T-helper 2 cell treated with Interferon-gamma antibody and Interleukin-4, amounts not matched to agents 5 μg/mL and 100 μg/mL, for 36 hours (primary cell): ENCODE measurements around the gene HPS3.
"Not testable (repeated sequence)": the region's sequence is repeated elsewhere in the genome, so short reads cannot be mapped to it uniquely, and the experiment has no call there.

Experiments
- DNase-seq: peaks from one replicate; pipeline ENCODE4 v3.0.0; 2021; ENCODE audit warnings: low spot score
- H3K27ac Mint-ChIP-seq: one replicate; pipeline ENCODE4 v1.8.0; 2021; ENCODE audit warnings: mild to moderate bottlenecking, mixed read lengths
- H3K27me3 Mint-ChIP-seq: one replicate; pipeline ENCODE4 v1.8.0; 2021; ENCODE audit warnings: low read depth, mixed read lengths
- H3K36me3 Mint-ChIP-seq: one replicate; pipeline ENCODE4 v1.8.0; 2021; ENCODE audit warnings: low read depth, mixed read lengths
- H3K4me1 Mint-ChIP-seq: one replicate; pipeline ENCODE4 v1.8.0; 2021; ENCODE audit warnings: low read depth, mixed read lengths
- H3K4me3 Mint-ChIP-seq: one replicate; pipeline ENCODE4 v1.8.0; 2022; ENCODE audit warnings: mild to moderate bottlenecking, moderate library complexity, mixed read lengths
- H3K9me3 Mint-ChIP-seq: one replicate; pipeline ENCODE4 v1.8.0; 2021; ENCODE audit warnings: mixed read lengths

The HPS3 gene

DNA sequence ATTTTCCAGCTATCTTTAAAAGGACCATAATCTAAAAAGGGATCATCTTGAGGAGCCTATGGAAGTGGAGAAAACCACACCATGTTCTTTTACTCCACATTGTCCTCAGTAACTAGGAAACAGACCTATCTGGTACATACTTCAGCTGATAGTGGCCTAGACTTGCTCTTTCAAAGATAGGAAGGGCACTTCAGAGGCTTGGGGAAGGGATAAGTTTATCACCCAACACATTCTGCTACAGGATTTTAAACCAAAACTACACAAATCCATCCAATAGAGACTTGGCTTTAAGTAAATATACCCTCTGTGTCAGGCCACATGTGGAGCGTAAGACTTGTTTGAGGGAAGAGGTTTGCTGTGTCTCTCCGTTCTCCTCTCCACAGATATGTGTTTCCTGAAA, 56.8 kb downstream of the HPS3 start:
- no peak for DNase-seq
- no peaks in the 10 kb centered on the region for H3K9me3 Mint-ChIP-seq
- no peak overlapping the region for H3K27ac Mint-ChIP-seq
- H3K36me3 Mint-ChIP-seq = no peaks in the 10 kb centered on the region
- H3K4me3 Mint-ChIP-seq = no peak overlapping the region
- peaks cover 21% of the 10 kb centered on the region for H3K27me3 Mint-ChIP-seq
- no peaks in the 10 kb centered on the region for H3K4me1 Mint-ChIP-seq

DNA sequence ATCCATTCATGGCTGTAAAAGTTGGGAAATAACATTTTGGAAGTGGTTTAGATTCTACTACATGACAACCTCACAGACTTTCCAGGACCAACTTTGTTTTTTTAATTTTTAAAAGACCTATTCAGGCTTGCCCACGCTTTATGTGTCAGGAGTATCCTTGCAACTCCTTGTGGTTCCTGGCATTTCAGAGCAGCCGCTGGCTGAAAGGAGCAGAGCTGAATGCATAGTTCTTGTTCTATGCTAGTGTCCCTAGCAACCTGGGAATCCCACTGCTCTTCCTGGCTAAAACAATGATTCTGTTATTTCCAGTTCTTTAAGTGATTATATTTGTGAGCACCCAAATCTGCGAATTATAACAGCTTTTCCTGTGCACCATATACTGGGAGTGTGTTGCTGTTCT, 57.3 kb downstream of the HPS3 start:
- H3K9me3 Mint-ChIP-seq = no peaks in the 10 kb centered on the region
- no peaks in the 10 kb centered on the region for H3K4me1 Mint-ChIP-seq
- no peak for DNase-seq
- H3K4me3 Mint-ChIP-seq = no peak overlapping the region
- no peaks in the 10 kb centered on the region for H3K36me3 Mint-ChIP-seq
- no peak overlapping the region for H3K27ac Mint-ChIP-seq
- H3K27me3 Mint-ChIP-seq = peaks cover 21% of the 10 kb centered on the region

DNA sequence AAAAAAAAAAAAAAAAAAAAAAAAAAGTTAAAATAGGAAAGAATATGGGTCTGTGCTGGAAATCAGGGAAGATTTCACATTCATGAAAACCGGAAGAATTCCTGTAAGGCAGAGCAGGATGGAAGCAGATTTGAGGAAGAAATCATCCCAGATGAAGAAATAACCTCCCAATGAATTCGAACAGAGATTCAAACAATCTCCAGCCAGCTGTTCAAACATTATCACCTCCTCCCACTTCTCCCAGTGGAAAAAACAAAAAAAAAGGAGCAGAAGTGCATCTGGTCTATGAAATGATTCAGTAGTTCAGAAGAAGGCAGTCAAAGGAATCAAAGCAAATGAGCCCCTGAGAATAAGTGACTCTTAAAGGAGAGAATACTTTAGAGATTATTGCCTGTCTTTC, 59.1 kb downstream of the HPS3 start:
- DNase-seq = no peak
- Mint-ChIP-seq H3K4me3 (no peak overlapping the region), H3K27me3 (peaks cover 25% of the 10 kb centered on the region), H3K4me1 (no peaks in the 10 kb centered on the region), H3K27ac (no peak overlapping the region), H3K36me3 (no peaks in the 10 kb centered on the region), H3K9me3 (no peaks in the 10 kb centered on the region)

DNA sequence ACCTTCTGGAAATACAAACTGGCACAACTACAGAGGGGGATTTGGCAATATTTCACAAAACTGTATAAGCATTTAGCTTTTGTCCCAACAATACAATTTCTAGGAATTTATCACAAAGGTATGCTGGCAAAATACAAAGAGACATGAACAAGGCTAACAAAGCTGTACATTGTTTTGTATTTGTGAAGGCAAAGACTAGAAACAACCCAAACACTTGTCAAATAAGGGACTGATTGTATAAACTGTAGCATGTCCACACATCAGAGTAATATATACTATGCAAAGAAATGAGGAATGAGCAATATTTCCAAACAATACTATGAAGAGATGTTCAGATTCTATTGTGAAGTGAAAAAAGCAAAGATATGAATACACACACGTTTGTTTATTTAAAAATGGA, 65.8 kb downstream of the HPS3 start:
- H3K4me1 Mint-ChIP-seq = no peaks in the 10 kb centered on the region
- no peak overlapping the region for H3K4me3 Mint-ChIP-seq

DNA sequence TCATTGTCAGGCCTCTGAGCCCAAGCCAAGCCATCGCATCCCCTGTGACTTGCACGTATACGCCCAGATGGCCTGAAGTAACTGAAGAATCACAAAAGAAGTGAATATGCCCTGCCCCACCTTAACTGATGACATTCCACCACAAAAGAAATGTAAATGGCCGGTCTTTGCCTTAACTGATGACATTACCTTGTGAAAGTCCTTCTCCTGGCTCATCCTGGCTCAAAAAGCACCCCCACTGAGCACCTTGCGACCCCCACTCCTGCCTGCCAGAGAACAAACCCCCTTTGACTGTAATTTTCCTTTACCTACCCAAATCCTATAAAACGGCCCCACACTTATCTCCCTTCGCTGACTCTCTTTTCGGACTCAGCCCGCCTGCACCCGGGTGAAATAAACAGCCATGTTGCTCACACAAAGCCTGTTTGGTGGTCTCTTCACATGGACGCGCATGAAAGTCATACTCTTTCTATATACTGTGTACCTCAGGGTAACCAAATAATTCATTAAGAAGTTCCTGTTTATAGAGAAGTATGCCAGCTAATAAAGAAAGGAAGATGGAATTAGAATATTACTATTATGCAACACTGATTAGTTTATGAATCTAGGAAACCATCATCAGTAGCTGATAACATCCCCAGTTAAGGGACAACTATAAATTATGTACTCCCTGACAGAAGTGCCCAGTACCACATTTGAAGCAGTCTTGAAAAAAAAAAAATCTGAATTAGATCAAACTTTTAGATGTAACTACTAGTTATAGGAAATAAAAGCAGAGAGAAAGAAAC, 67.6 kb downstream of the HPS3 start:
- H3K36me3 Mint-ChIP-seq, H3K9me3 Mint-ChIP-seq, H3K4me1 Mint-ChIP-seq, H3K27ac Mint-ChIP-seq, DNase-seq, H3K4me3 Mint-ChIP-seq: not testable (repeated sequence)
- peaks cover 50% of the 10 kb centered on the region for H3K27me3 Mint-ChIP-seq

More for the DNA sequence above, 65.8 kb downstream of the HPS3 start:
- H3K27ac Mint-ChIP-seq = no peak overlapping the region
- no peaks in the 10 kb centered on the region for H3K9me3 Mint-ChIP-seq
- H3K36me3 Mint-ChIP-seq = no peaks in the 10 kb centered on the region
- H3K27me3 Mint-ChIP-seq = peaks cover 55% of the 10 kb centered on the region
- DNase-seq = no peak

DNA sequence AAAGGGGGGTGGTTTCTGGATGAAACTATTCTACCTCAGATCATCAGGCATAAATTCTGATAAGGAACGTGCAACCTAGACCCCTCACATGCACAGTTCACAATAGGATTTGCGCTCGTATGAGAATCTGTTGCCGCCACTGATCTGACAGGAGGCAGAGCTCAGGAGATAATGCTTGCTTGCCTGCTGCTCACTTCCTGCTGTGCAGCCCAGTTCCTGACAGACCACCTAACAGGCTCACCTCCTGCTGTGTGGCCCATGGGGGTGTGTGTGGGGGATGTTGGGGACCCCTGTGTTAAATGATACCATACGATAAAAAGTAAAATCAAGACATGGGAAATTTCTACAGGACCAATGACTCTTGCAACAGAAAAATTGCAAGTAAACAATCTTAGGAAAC, 68.2 kb downstream of the HPS3 start:
- peaks cover 2% of the 10 kb centered on the region for H3K4me1 Mint-ChIP-seq
- H3K27me3 Mint-ChIP-seq = peaks cover 50% of the 10 kb centered on the region
- no peak overlapping the region for H3K27ac Mint-ChIP-seq
- H3K36me3 Mint-ChIP-seq = no peaks in the 10 kb centered on the region
- H3K4me3 Mint-ChIP-seq = no peak overlapping the region
- no peak for DNase-seq
- H3K9me3 Mint-ChIP-seq = no peaks in the 10 kb centered on the region

DNA sequence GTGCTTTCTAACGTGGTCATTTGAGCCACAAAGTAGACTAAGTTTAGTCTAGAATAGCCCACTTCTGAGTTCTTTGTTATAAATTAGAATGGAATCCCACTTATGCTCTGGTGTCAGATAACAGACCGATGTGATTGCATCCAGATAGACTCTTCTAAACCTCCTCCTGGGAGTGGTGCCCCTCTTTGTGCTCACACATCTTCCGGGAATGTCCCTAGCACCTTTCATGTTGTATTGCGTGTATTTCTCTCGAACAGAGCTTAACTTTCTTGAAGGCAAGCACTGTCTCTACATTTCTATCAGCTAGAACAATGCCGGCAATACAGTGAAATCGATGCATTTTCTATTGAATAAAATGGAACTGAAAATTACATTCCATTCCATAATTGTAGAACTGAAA, 69.2 kb downstream of the HPS3 start:
- Mint-ChIP-seq H3K4me1 (peaks cover 3% of the 10 kb centered on the region), H3K9me3 (no peaks in the 10 kb centered on the region), H3K27me3 (peaks cover 46% of the 10 kb centered on the region)

DNA sequence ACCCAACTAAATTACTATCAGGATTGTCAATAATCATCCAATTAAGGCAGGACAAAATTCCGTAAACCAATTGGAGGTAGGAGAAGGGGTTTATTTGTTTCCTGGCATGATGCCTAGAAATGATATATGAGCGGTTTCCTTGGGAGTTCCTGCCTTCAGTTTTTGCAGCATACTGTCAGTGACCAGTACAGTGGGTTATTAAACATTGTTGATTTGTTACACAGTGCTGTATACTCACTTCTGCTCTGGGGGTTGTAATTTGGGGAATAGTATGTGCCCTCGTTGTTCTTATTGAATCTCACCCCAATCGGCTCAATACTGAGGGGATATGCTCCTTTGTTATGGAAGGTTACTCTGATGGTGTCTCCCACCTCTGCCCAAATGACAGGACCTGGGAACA, 70.0 kb downstream of the HPS3 start:
- no peak for DNase-seq
- Mint-ChIP-seq H3K27ac (no peak overlapping the region), H3K4me3 (no peak overlapping the region), H3K4me1 (peaks cover 11% of the 10 kb centered on the region), H3K36me3 (no peaks in the 10 kb centered on the region), H3K27me3 (peaks cover 45% of the 10 kb centered on the region), H3K9me3 (no peaks in the 10 kb centered on the region)

More for the DNA sequence above, 69.2 kb downstream of the HPS3 start:
- no peak for DNase-seq
- Mint-ChIP-seq H3K36me3 (no peaks in the 10 kb centered on the region), H3K4me3 (no peak overlapping the region), H3K27ac (no peak overlapping the region)

DNA sequence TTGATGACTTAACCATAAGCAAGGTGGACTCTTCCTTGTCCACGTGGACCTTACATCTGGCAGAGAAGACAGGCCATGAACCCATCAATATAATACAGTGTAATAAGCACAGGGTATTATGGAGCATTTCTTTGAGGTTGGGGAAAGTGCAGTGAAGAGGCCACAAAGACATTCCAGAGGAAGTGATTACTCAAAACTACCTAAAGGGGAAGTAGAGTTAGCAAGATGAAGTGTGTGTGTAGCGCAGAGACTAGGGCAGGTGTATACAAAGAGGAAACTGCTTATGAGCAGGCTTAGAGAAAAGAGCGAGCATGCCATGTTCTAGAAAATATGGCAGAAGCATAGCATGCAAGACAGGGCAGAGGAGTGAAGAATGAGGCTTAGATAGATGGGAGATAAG, 74.3 kb downstream of the HPS3 start:
- Mint-ChIP-seq H3K4me3 (peak overlapping the region; percentile 10), H3K27ac (no peak overlapping the region), H3K9me3 (no peaks in the 10 kb centered on the region), H3K36me3 (no peaks in the 10 kb centered on the region), H3K4me1 (peaks cover 13% of the 10 kb centered on the region), H3K27me3 (peaks cover 34% of the 10 kb centered on the region)
- no peak for DNase-seq

DNA sequence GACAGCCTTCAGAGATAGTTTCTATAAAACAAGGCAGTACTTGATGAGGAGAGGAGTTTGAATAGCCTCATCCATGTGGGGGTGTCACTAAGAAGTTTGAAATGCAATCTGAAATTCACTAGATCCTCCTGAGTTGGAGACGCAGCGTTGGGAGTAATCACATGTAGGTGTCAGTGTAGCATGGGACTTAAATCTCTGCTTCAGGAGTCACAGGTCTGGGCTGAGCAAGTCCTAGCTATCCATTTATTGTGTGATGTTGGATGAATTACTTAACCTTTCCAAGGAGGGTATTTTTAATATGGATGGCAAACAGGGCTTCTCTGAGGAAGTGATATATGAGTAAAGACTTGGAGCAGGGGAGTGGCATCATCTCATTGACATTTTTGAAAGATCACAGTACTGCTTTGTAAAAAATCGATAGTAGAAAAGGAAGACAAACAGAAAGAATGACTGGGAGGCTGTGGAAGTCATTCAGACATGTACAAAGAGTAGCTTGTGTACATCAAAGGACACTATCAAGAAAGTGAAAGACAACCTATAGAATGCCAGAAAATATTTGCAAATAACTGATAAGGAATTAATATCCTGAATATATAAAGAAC, 75.1 kb downstream of the HPS3 start:
- Mint-ChIP-seq H3K9me3 (no peaks in the 10 kb centered on the region), H3K27ac (no peak overlapping the region), H3K4me1 (peaks cover 13% of the 10 kb centered on the region), H3K36me3 (no peaks in the 10 kb centered on the region), H3K4me3 (no peak overlapping the region), H3K27me3 (peaks cover 40% of the 10 kb centered on the region)
- DNase-seq = no peak

DNA sequence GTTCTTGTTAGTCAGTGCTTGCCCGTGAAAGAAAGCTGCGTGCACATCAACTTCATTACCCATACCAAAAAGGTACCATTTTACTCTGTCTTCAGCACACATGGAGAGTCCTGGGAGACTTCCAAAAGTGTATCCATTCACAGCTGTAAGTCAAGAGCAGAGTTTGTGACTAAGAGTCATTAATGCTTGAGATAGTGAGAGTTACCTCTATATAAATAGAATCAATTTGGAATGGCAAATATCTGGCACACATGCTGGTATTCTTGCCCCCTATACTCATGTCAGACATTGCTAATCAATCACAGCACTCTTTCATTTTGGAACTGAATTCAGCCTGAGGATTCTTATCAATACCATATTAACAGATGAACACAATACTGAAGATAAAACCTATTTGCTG, 78.0 kb downstream of the HPS3 start:
- H3K9me3 Mint-ChIP-seq = no peaks in the 10 kb centered on the region
- peaks cover 11% of the 10 kb centered on the region for H3K4me1 Mint-ChIP-seq
- H3K27ac Mint-ChIP-seq = no peak overlapping the region
- no peak for DNase-seq
- H3K4me3 Mint-ChIP-seq = no peak overlapping the region
- H3K36me3 Mint-ChIP-seq = no peaks in the 10 kb centered on the region
- H3K27me3 Mint-ChIP-seq = peaks cover 50% of the 10 kb centered on the region

DNA sequence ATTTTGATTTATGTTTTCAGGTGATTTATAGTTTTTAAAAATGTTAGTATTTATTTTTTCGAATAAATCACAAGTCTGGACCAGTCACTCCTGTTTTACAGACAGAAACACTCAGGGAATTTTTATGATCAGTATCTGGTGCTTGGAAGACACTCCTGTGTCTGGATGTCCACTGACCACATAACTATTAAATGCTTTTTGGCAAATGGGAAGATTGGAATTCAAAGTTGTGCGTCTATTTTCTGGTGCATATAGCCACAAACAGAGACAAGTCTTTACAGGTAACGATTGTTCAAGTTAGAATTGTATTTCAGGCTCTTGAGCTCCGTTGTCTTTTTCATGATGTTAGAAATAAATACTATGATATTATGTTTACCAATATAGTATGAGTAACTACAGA, 80.0 kb downstream of the HPS3 start:
- Mint-ChIP-seq H3K27ac (no peak overlapping the region), H3K27me3 (peaks cover 46% of the 10 kb centered on the region), H3K9me3 (no peaks in the 10 kb centered on the region), H3K36me3 (no peaks in the 10 kb centered on the region), H3K4me3 (no peak overlapping the region), H3K4me1 (peaks cover 2% of the 10 kb centered on the region)
- no peak for DNase-seq

DNA sequence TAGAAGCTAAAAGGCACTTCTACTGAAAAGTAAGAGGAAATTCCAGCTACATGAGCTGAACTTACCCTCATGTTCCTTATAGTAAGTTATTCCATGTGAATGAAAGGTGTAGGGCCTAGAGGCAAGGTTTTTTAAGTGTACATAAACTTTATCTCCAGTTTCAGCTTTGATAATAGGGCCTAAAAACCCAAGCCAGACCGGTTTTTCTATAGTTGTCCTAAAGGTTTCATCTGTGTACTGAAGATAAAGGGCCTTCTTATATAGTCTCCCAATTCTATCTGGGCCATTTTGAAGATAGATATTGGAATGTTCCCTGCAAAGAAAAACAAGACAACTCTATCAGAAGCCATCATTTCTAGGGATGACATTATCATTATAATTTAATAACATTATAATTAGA, 82.9 kb downstream of the HPS3 start:
- no peak for DNase-seq
- no peaks in the 10 kb centered on the region for H3K4me1 Mint-ChIP-seq
- H3K27me3 Mint-ChIP-seq = peaks cover 24% of the 10 kb centered on the region
- H3K36me3 Mint-ChIP-seq = no peaks in the 10 kb centered on the region
- H3K9me3 Mint-ChIP-seq = no peaks in the 10 kb centered on the region
- no peak overlapping the region for H3K4me3 Mint-ChIP-seq
- no peak overlapping the region for H3K27ac Mint-ChIP-seq

DNA sequence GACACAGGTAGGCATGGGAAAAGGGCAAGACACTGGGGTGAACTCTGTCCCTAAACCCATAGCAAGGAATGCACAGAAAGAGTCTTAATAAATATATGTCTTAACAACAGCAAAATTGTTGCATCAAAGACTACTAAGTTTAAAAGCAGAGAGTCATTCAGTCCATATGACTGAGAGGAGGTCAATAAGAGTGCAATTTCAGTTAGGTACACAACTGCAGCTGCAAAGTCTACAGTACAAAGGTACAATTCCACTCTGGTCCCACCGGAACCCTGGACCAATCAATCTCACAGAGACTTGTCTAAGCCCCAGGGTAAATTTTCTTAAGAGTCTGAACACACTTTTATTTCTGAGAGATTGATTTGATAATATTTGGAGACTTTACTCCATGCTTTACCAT, 85.3 kb downstream of the HPS3 start:
- Mint-ChIP-seq H3K4me1 (no peaks in the 10 kb centered on the region), H3K4me3 (no peak overlapping the region), H3K27me3 (peaks cover 16% of the 10 kb centered on the region), H3K27ac (no peak overlapping the region), H3K9me3 (no peaks in the 10 kb centered on the region), H3K36me3 (no peaks in the 10 kb centered on the region)
- DNase-seq = no peak

DNA sequence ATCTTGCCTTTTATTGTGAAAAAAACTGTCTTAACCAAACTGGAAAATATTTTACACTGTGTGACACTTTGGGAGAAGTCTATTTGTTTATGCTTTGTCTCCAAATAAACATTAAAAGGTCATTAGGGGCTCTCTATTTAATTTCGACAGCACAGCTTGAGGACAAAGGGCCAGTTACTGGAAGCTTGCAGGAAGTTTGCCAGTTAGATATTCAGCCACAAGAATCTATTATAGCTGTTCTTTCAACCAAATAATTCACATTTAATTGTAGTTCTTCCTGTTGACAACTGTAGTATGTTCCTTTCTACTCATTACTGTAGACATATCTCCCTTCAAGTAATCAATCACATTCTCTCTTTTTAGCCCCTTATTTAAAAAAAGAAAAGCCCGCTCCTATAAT, 86.1 kb downstream of the HPS3 start:
- no peaks in the 10 kb centered on the region for H3K4me1 Mint-ChIP-seq
- H3K27ac Mint-ChIP-seq = no peak overlapping the region
- H3K4me3 Mint-ChIP-seq = no peak overlapping the region
- peaks cover 10% of the 10 kb centered on the region for H3K27me3 Mint-ChIP-seq
- H3K36me3 Mint-ChIP-seq = no peaks in the 10 kb centered on the region
- no peak for DNase-seq
- no peaks in the 10 kb centered on the region for H3K9me3 Mint-ChIP-seq
